KMS-11 (cell line): ENCODE measurements around the gene CEND1.

Source experiments
- H2AFZ ChIP-seq: fragments of 200-600 bp; sonication (generic); 2 replicates; pipeline ENCODE4 v1.6.1; 2016; ENCODE audit warnings: antibody characterized with exemption, mixed run types, low read depth
- H3K27ac ChIP-seq: fragments of 200-600 bp; sonication (generic); 2 replicates; pipeline ENCODE4 v1.6.1; 2016; ENCODE audit warnings: mild to moderate bottlenecking, mixed run types
- H3K27me3 ChIP-seq: fragments of 200-600 bp; sonication (generic); 2 replicates; pipeline ENCODE4 v1.6.1; 2017; ENCODE audit warnings: mild to moderate bottlenecking, low read depth, mixed run types, moderate library complexity; ENCODE audit not compliant: insufficient read depth
- H3K36me3 ChIP-seq: fragments of 200-600 bp; sonication (generic); 2 replicates; pipeline ENCODE4 v1.6.1; 2017; ENCODE audit warnings: mild to moderate bottlenecking, mixed run types; ENCODE audit not compliant: insufficient read depth
- H3K4me1 ChIP-seq: fragments of 200-600 bp; sonication (generic); 2 replicates; pipeline ENCODE4 v1.6.1; 2016; ENCODE audit warnings: mild to moderate bottlenecking, low read depth, mixed run types; ENCODE audit not compliant: poor library complexity, severe bottlenecking
- H3K4me2 ChIP-seq: fragments of 200-600 bp; sonication (generic); 2 replicates; pipeline ENCODE4 v1.7.0; 2016; ENCODE audit warnings: mild to moderate bottlenecking, mixed run types
- H3K4me3 ChIP-seq: fragments of 200-600 bp; sonication (generic); IDR thresholded peaks from 2 replicates; pipeline ENCODE4 v1.6.1; 2017; ENCODE audit warnings: low read depth, low read length, mixed read lengths; ENCODE audit not compliant: insufficient read depth
- H3K79me2 ChIP-seq: fragments of 200-600 bp; sonication (generic); 2 replicates; pipeline ENCODE4 v1.6.1; 2016; ENCODE audit warnings: low read depth, mixed run types; ENCODE audit not compliant: insufficient read depth
- H3K9ac ChIP-seq: fragments of 200-600 bp; sonication (generic); 2 replicates; pipeline ENCODE4 v1.6.1; 2016; ENCODE audit warnings: mild to moderate bottlenecking, mixed run types
- H4K20me1 ChIP-seq: fragments of 200-600 bp; sonication (generic); 2 replicates; pipeline ENCODE4 v1.6.1; 2016; ENCODE audit warnings: mild to moderate bottlenecking, mixed run types; ENCODE audit not compliant: insufficient read depth
- TF ChIP-seq, protein P1 (sequence below): fragments of 200-600 bp; sonication (generic); conservative IDR thresholded peaks from 2 replicates; pipeline ENCODE4 v1.6.1; 2017; ENCODE audit warnings: low read depth, mild to moderate bottlenecking, antibody characterized with exemption, low read length, moderate library complexity, mixed read lengths

Gene CEND1

DNA sequence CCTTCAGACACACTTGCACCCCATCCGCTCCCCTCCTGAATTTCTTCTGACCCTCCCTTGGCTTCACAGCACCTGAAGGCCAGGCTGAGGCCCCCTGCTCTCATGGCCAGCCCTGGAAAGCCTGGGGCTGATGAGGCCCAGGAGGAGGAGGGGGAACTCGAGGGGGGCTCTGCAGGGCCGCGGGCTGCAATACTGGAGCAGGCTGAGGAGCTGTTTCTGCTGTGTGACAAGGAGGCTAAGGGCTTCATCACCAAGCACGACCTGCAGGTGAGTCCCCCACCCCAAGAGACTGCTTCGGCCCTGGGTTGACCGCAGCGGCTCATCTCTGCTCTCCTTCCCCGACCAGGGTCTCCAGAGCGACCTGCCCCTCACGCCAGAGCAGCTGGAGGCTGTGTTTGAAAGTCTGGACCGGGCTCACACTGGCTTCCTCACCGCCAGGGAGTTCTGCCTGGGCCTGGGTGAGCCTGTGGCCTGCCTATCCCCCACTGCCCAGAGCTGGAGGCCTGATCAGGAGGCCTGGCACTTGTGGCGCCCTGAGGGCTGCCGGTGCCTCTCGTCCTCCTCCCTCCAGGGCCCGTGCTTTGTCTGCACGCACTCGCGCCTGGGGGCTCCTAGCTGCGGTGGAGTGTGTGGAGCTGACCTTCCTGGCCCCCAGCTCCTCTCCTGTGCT, 38.8 kb upstream of the CEND1 start:
- no peak overlapping the region for H3K4me3 ChIP-seq
- TF ChIP-seq, protein P1, sequence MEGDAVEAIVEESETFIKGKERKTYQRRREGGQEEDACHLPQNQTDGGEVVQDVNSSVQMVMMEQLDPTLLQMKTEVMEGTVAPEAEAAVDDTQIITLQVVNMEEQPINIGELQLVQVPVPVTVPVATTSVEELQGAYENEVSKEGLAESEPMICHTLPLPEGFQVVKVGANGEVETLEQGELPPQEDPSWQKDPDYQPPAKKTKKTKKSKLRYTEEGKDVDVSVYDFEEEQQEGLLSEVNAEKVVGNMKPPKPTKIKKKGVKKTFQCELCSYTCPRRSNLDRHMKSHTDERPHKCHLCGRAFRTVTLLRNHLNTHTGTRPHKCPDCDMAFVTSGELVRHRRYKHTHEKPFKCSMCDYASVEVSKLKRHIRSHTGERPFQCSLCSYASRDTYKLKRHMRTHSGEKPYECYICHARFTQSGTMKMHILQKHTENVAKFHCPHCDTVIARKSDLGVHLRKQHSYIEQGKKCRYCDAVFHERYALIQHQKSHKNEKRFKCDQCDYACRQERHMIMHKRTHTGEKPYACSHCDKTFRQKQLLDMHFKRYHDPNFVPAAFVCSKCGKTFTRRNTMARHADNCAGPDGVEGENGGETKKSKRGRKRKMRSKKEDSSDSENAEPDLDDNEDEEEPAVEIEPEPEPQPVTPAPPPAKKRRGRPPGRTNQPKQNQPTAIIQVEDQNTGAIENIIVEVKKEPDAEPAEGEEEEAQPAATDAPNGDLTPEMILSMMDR, result no peak
- peaks cover 59% of the 10 kb centered on the region for H3K4me1 ChIP-seq
- H4K20me1 ChIP-seq, result no peaks in the 10 kb centered on the region
- no peaks in the 10 kb centered on the region for H3K36me3 ChIP-seq
- peaks cover 35% of the 10 kb centered on the region for H3K27me3 ChIP-seq
- H3K27ac ChIP-seq, result no peak overlapping the region
- no peak overlapping the region for H3K9ac ChIP-seq
- no peak overlapping the region for H2AFZ ChIP-seq
- H3K79me2 ChIP-seq, result no peaks in the 10 kb centered on the region
- peak overlapping the region; percentile 99; the same call in 1 of the 2 replicates for H3K4me2 ChIP-seq

DNA sequence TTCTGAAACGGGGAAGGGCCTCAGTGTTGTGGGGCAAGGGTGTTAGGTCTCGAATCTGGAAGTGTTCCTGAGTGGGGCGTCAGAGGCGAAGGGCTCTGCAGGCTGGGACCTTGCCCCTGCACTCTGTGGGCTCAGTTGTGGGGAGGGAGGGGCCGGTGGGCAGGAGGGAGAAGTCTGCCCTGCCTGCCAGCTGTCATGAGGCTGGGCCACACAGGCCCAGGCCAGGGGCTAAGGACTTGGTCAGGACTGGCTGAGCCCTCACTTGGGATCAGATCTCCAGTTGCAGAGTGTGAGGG, 38.0 kb upstream of the CEND1 start, which contains the start of gene CRACR2B:
Gene CRACR2B (plus strand): TSS at position 23 of the 296 bp plus-strand sequence. CDS start 689 bp downstream, outside the sequence.
- peaks cover 59% of the 10 kb centered on the region for H3K4me1 ChIP-seq
- no peak within 1 kb of the TSS for H3K27ac ChIP-seq
- peaks cover 35% of the 10 kb centered on the region for H3K27me3 ChIP-seq
- TF ChIP-seq, protein P1, result no peak
- H3K36me3 ChIP-seq, result no peaks in the 10 kb centered on the region
- H3K79me2 ChIP-seq, result no peaks in the 10 kb centered on the region
- peak within 1 kb of the TSS; percentile 98 for H3K4me2 ChIP-seq
- no peak within 1 kb of the TSS for H3K4me3 ChIP-seq
- H2AFZ ChIP-seq, result peak within 1 kb of the TSS; percentile 76
- H3K9ac ChIP-seq, result peak within 1 kb of the TSS; percentile 35; the same call in 1 of the 2 replicates
- H4K20me1 ChIP-seq, result no peaks in the 10 kb centered on the region

DNA sequence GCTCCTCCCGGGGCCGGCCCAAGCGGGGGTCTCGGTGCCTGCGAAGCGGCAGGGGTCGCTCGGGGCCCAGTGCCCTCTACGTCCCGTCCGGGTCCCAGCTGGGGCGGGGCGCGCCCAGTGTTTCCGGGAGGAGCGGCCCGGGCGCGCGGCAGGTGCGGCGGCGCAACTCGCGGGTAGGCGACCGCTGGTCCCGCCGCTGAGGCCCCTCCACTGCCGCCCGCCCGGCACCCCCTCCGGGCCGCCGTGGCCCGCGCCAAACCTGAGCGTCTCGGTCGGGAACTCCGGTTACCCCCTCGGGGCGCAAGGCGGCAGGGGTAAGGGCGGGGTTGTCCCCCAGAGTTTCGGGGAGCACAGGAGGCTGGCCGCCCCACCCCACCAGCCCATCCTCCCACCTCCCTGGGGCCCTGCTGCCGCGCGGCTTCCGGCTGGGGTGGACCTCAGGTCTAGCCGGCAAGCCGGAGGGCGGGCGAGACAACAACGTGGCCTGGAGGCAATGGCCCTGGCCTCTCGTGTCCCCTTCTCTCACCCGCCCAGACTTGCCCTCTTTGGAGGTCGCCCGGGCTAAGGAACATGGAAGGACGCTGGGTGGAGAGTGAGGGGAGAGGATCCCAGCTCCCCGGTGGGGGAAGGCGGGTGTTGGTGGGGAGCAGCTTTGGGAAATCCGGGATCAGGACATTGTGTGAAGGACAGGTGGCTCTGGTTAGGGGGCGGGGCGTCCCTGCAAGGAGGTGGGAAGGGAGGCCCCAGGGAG, 37.4 kb upstream of the CEND1 start:
- peak overlapping the region; percentile 98 for H3K4me2 ChIP-seq
- peaks cover 35% of the 10 kb centered on the region for H3K27me3 ChIP-seq
- TF ChIP-seq, protein P1, result no peak
- no peaks in the 10 kb centered on the region for H3K36me3 ChIP-seq
- peaks cover 57% of the 10 kb centered on the region for H3K4me1 ChIP-seq
- no peak overlapping the region for H3K27ac ChIP-seq
- H3K9ac ChIP-seq, result peak overlapping the region; percentile 35; the same call in 1 of the 2 replicates
- H3K4me3 ChIP-seq, result no peak overlapping the region
- no peaks in the 10 kb centered on the region for H4K20me1 ChIP-seq
- peak overlapping the region; percentile 76 for H2AFZ ChIP-seq
- H3K79me2 ChIP-seq, result no peaks in the 10 kb centered on the region

DNA sequence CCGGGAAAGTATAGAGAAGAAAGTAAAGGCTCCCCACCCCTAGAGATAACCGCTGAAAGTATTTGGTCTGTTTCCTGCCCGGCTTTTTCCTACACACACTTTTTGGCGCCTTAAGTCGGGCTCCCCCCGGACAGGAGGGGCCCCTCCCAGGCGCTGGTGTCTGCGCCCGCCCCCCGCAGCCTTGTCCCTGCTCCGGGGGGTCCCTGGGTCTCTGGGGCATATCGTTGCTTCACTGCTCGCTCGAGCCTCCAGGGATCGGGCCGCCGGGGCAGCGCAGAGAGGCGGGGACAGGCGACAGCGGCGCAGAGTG, 36.9 kb upstream of the CEND1 start:
- peak overlapping the region; percentile 76 for H2AFZ ChIP-seq
- no peak overlapping the region for H3K4me3 ChIP-seq
- peak overlapping the region; percentile 35; the same call in 1 of the 2 replicates for H3K9ac ChIP-seq
- H3K27ac ChIP-seq, result no peak overlapping the region
- H3K27me3 ChIP-seq, result peaks cover 30% of the 10 kb centered on the region
- TF ChIP-seq, protein P1, result no peak
- no peaks in the 10 kb centered on the region for H3K36me3 ChIP-seq
- H4K20me1 ChIP-seq, result no peaks in the 10 kb centered on the region
- H3K4me2 ChIP-seq, result peak overlapping the region; percentile 98
- peaks cover 52% of the 10 kb centered on the region for H3K4me1 ChIP-seq
- no peaks in the 10 kb centered on the region for H3K79me2 ChIP-seq
